RKO (cell line): Measurements from ENCODE around the gene ZNF792.
"Not testable (repeated sequence)": the region's sequence is repeated elsewhere in the genome, so short reads cannot be mapped to it uniquely, and the experiment has no call there.

Experiments
- DNase-seq: peaks from one replicate; pipeline ENCODE4 v3.0.0-alpha.2; 2016; ENCODE audit warnings: low spot score

The ZNF792 gene

DNA sequence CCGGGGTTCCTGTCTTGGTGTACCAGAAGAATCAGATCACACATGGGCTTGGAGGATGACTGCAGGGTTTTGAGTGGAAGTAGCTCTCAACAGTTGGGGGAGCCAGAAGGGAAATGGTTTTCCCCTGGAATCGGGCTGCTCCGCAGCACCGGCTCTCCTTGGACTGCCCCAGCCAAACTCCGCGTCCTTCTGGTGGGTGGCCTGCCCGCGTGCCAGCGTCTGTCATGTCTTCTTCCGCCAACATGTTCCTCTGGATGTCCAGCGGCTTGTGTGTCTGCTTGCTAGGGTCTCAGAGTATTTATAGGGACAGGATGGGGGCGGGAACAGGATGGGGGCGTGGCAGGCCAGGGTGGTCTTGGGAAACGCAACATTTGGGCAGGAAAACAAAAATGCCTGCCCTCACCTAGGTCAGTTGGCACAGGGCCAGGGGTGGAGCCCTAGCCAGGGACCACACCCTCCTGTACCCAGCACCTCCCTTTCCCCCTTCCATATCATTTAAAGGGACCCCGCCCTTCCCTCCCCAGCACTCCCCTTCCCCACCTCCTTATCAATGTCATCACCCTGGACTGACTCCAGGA lies 38.7 kb downstream of the ZNF792 start:
- DNase-seq: no peak

DNA sequence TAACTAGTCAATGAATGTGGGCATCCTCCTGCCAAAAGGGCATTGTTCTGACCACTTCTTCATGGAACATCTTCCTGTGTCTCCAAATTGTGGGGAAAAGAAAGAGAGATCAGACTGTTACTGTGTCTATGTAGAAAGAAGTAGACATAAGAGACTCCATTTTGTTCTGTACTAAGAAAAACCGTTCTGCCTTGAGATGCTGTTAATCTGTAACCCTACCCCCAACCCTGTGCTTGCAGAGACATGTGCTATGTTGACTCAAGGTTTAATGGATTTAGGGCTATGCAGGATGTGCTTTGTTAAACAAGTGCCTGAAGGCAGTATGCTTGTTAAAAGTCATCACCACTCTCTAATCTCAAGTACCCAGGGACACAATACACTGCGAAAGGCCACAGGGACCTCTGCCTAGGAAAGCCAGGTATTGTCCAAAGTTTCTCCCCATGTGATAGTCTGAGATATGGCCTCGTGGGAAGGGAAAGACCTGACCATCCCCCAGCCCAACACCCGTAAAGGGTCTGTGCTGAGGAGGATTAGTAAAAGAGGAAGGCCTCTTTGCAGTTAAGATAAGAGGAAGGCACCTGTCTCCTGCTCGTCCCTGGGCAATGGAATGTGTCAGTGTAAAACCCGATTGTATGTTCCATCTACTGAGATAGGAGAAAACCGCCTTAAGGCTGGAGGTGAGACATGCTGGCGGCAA lies 43.8 kb downstream of the ZNF792 start:
- DNase-seq: not testable (repeated sequence)

DNA sequence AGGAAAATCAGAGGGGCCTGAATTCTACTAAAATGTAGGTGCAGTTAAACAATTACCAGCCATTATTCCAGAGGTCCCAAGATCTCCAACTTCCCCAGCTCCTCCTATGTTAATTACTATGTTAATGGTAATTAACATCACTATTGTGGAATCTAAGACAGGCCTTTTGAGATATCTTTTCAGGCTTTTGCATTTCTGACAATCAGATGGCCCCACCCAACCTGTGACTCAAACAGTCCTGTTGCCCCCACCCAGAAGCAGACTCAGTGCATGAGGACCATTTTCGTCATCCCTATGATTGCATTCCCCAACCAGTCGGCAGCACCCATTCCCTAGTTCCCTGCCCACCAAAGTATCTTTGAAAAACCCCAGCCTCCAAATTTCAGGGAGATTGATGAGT lies 45.8 kb downstream of the ZNF792 start:
- no peak for DNase-seq

DNA sequence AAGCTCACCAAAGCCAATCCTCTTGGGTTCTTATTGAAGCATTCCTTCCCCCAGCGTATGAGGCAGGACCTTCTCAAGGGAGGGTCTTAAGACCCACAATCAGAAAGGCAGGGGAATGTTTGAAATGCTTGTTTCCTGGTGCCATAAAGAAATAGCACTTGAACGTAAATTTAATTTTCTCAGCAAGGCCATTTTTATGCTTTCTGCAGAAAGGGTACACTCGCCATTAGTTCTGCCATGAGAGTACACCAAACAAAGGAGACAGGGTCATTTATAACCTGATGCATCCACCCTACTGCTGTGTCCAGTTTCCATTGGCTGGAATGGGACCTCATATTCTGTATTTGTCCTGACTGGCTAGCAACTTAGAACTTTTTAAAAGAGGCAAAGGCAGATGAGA lies 46.9 kb downstream of the ZNF792 start:
- not testable (repeated sequence) for DNase-seq

DNA sequence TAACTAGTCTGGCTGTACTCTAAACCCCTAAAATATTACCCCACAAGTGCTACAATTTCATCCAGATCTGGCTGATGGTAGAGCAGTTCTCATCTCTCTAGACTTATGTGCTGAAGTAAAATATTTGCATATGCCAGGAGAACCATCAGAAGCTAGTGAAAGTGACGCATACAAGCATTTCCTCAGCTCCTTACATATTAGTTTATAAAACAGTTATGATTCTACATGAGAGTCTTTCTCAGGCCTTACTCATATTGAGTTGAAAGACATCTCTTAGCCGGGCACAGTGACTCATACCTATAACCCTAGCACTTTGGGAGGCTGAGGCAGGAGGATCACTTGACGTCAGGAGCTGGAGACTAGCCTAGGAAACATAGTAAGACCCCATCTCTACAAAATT lies 53.3 kb downstream of the ZNF792 start:
- no peak for DNase-seq
